Fibroblast of lung (primary cell): Measurements from ENCODE around the gene IDNK. TPM values are rescaled to one million over a fixed set of nuclear protein-coding genes. Genes with fewer than 3 reads are reported as not detected.

ENCODE experiments used
- DNase-seq, 2 donors: peaks; one replicate each; pipeline versions ENCODE4 v3.0.0 to v3.0.0-alpha.2; 2010; ENCODE audit warnings: low read depth in 2 of 2
- H2AFZ ChIP-seq: 2 replicates; pipeline ENCODE4 v1.5.1; 2012; ENCODE audit warnings: low read length, control low read depth, inconsistent platforms
- H3K27ac ChIP-seq: 2 replicates; pipeline ENCODE4 v1.5.1; 2011; ENCODE audit warnings: low read length, control low read depth; ENCODE audit not compliant: insufficient read depth
- H3K27me3 ChIP-seq: 2 replicates; pipeline ENCODE4 v1.5.1; 2011; ENCODE audit warnings: mild to moderate bottlenecking, low read length; ENCODE audit not compliant: control insufficient read depth, insufficient read depth
- H3K36me3 ChIP-seq: 2 replicates; pipeline ENCODE4 v1.5.1; 2011; ENCODE audit warnings: low read length; ENCODE audit not compliant: control insufficient read depth, insufficient read depth
- H3K4me1 ChIP-seq: 2 replicates; pipeline ENCODE4 v1.5.1; 2011; ENCODE audit warnings: low read length; ENCODE audit not compliant: control insufficient read depth, insufficient read depth; ENCODE audit errors: extremely low read depth
- H3K4me2 ChIP-seq: 2 replicates; pipeline ENCODE4 v1.5.1; 2011; ENCODE audit warnings: low read length, control low read depth; ENCODE audit not compliant: insufficient read depth; ENCODE audit errors: extremely low read depth
- H3K4me3 ChIP-seq, 4 experiments: fragments of 200-600 bp in 1 of 4; sonication (generic) in 1 of 4; replicated peaks in 1 of 4; 2 replicates each; pipeline ENCODE4 v1.5.1; 2011 to 2016; ENCODE audit warnings: low read length in 4 of 4, low read depth in 3 of 4, mild to moderate bottlenecking in 3 of 4, control low read depth in 2 of 4, inconsistent platforms in 1 of 4, mixed read lengths in 1 of 4; ENCODE audit not compliant: insufficient read depth in 1 of 4; ENCODE audit errors: control extremely low read depth in 1 of 4
- H3K79me2 ChIP-seq: 2 replicates; pipeline ENCODE4 v1.5.1; 2012; ENCODE audit warnings: mild to moderate bottlenecking, low read length, inconsistent platforms; ENCODE audit not compliant: control insufficient read depth, insufficient read depth
- H3K9ac ChIP-seq: 2 replicates; pipeline ENCODE4 v1.5.1; 2011; ENCODE audit warnings: mild to moderate bottlenecking, low read length, control low read depth; ENCODE audit not compliant: insufficient read depth
- H3K9me3 ChIP-seq: 2 replicates; pipeline ENCODE4 v1.5.1; 2012; ENCODE audit warnings: low read depth, low read length; ENCODE audit not compliant: control insufficient read depth, insufficient read depth
- H4K20me1 ChIP-seq: 2 replicates; pipeline ENCODE4 v1.5.1; 2011; ENCODE audit warnings: low read length; ENCODE audit not compliant: control insufficient read depth, insufficient read depth; ENCODE audit errors: extremely low read depth
- EZH2 ChIP-seq: IDR thresholded peaks from 2 replicates; pipeline ENCODE4 v1.5.1; 2012; ENCODE audit warnings: low read length, control low read depth, mild to moderate bottlenecking; ENCODE audit errors: missing control alignments
- polyA plus RNA-seq, 2 donors: library from polyadenylated mRNA; depleted of rRNA in 1 of 2; stranded (reverse) in 1 of 2; unstranded in 1 of 2; fragments of >200 nt; gene quantifications; 2 replicates each; pipeline ENCODE4 v1.2.1, GENCODE V29; 2011 to 2012; ENCODE audit warnings: missing spikeins in 1 of 2
- total RNA-seq: library from RNA; depleted of rRNA; stranded (reverse); fragments of >200 nt; gene quantifications from 2 replicates; pipeline ENCODE4 v1.2.1, GENCODE V29; 2014
- TF ChIP-seq, protein P1 (sequence below), 2 donors: IDR thresholded peaks in 1 of 2; conservative IDR thresholded peaks in 1 of 2; 1 replicate in 1 of 2; 2 replicates in 1 of 2; pipeline ENCODE4 v1.5.1; 2011 to 2012; ENCODE audit warnings: low read length in 2 of 2, control low read depth in 1 of 2, inconsistent platforms in 1 of 2, low read depth in 1 of 2, mild to moderate bottlenecking in 1 of 2

IDNK gene
- total and polyA plus RNA-seq, 2 donors (not counting 1 experiment from before 2014, with no cell fraction given) = 4.5 to 7.8 TPM

DNA sequence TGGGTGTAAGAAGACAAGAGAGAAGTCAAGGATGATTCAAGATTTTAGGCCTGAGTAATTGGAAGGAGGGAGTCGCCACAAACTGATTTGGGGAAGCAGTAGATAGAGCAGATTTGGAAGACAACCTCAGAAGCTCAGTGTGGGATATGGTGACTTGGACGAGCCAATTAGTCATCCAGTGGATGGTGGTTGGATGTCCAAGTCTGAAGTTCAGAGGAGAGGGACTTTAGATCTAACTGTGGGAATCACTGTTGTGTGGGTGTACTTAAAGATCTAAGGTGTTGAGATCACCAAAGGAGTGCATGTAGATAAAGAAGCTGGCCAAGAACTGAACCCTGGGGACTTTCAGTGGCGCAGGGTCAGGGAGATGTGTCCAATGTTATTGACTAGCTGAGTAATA is 2.2 kb downstream of the IDNK start:
- Histone ChIP-seq H3K36me3 (peaks cover 2% of the 10 kb centered on the region), H3K27me3 (no peaks in the 10 kb centered on the region), H3K4me2 (no peak overlapping the region), H3K27ac (no peak overlapping the region), H3K79me2 (no peaks in the 10 kb centered on the region), H3K4me1 (peaks cover 3% of the 10 kb centered on the region), H3K9ac (no peak overlapping the region), H3K9me3 (no peaks in the 10 kb centered on the region), H2AFZ (no peak overlapping the region), H4K20me1 (no peaks in the 10 kb centered on the region), H3K4me3 (no peak overlapping the region)
- TF ChIP-seq, protein P1, sequence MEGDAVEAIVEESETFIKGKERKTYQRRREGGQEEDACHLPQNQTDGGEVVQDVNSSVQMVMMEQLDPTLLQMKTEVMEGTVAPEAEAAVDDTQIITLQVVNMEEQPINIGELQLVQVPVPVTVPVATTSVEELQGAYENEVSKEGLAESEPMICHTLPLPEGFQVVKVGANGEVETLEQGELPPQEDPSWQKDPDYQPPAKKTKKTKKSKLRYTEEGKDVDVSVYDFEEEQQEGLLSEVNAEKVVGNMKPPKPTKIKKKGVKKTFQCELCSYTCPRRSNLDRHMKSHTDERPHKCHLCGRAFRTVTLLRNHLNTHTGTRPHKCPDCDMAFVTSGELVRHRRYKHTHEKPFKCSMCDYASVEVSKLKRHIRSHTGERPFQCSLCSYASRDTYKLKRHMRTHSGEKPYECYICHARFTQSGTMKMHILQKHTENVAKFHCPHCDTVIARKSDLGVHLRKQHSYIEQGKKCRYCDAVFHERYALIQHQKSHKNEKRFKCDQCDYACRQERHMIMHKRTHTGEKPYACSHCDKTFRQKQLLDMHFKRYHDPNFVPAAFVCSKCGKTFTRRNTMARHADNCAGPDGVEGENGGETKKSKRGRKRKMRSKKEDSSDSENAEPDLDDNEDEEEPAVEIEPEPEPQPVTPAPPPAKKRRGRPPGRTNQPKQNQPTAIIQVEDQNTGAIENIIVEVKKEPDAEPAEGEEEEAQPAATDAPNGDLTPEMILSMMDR (conservative IDR thresholded peaks at IDR 0.05 in 1 of 2, IDR thresholded peaks at IDR 0.05 in 1 of 2; ENCODE audit: low read depth in 1 of 2, low read length in 2 of 2) = no peak
- TF ChIP-seq EZH2 = no peak
- DNase-seq = no peak

DNA sequence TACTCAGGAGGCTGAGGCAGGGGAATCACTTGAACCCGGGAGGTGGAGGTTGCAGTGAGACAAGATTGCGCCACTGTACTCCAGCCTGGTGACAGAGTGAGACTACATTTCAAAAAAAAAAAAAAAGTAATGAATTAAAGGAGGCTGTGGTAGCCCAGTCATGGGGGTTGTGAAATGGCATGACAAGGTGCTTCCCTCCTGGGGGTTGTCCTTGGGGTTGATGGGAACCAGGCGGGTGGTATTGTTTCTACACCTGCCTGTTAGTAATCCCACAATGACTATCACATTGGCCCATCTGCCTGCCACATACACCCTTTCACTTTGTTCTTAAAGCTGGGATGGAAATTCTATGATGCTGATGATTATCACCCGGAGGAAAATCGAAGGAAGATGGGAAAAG is 5.6 kb downstream of the IDNK start:
- Histone ChIP-seq H3K27me3 (no peaks in the 10 kb centered on the region), H3K4me3 (no peak overlapping the region), H4K20me1 (no peaks in the 10 kb centered on the region), H3K4me2 (no peak overlapping the region), H3K79me2 (no peaks in the 10 kb centered on the region), H3K9me3 (no peaks in the 10 kb centered on the region), H2AFZ (no peak overlapping the region), H3K9ac (no peak overlapping the region), H3K36me3 (peaks cover 2% of the 10 kb centered on the region), H3K4me1 (no peaks in the 10 kb centered on the region), H3K27ac (no peak overlapping the region)
- TF ChIP-seq, protein P1 (conservative IDR thresholded peaks at IDR 0.05 in 1 of 2, IDR thresholded peaks at IDR 0.05 in 1 of 2; ENCODE audit: low read depth in 1 of 2, low read length in 2 of 2) = no peak
- no peak for TF ChIP-seq EZH2
- DNase-seq = no peak

GRCh38 chr9:83629433-83630104 is 6.6 kb downstream of the IDNK start:
- no peak for DNase-seq
- Histone ChIP-seq H3K36me3 (peaks cover 2% of the 10 kb centered on the region), H3K9me3 (no peaks in the 10 kb centered on the region), H3K4me3 (no peak overlapping the region), H3K27ac (no peak overlapping the region), H3K4me2 (no peak overlapping the region), H3K9ac (no peak overlapping the region), H2AFZ (no peak overlapping the region), H3K79me2 (no peaks in the 10 kb centered on the region), H3K4me1 (no peaks in the 10 kb centered on the region), H3K27me3 (no peaks in the 10 kb centered on the region), H4K20me1 (no peaks in the 10 kb centered on the region)
- no peak for TF ChIP-seq EZH2
- TF ChIP-seq, protein P1 (conservative IDR thresholded peaks at IDR 0.05 in 1 of 2, IDR thresholded peaks at IDR 0.05 in 1 of 2; ENCODE audit: low read depth in 1 of 2, low read length in 2 of 2) = no peak
